ENCODE results near the gene DMAC2L.
A peak's percentile ranks its signal among the peaks of the same experiment; 100 is the strongest.

The DMAC2L gene

DNA sequence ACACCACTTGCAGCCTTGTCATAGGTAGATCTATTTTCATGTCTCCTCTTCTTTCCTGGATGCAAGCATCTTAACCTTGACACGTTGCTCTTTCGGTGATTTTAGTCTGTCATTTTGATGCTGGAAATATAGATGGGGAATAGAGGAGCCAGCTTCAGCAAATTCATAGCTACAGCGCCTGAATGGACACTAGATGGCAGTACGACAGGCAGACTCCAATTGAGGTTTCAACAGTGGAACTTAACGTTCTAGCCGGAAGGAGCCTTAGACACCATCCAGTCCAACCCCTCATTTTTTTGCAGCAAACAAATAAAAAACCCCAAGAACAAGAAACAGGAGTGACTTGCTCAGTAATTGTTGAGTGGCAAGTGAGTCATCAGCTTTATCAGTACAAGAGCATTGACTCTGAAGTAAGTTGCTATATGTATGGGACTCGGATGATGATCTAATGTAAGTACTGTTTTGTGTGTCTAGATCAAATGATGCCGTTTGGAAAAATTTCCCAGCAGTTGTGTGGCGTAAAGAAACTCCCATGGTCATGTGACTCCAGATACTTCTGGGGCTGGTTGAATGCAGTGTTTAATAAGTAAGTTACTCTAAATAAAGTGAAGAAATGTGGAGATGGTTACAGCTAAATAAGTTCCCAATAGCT lies 9.0 kb downstream of the DMAC2L start:
- H3K4me3 ChIP-seq (ENCODE audit: low read depth, low read length) = no peak overlapping the region
- TF ChIP-seq, protein P1, sequence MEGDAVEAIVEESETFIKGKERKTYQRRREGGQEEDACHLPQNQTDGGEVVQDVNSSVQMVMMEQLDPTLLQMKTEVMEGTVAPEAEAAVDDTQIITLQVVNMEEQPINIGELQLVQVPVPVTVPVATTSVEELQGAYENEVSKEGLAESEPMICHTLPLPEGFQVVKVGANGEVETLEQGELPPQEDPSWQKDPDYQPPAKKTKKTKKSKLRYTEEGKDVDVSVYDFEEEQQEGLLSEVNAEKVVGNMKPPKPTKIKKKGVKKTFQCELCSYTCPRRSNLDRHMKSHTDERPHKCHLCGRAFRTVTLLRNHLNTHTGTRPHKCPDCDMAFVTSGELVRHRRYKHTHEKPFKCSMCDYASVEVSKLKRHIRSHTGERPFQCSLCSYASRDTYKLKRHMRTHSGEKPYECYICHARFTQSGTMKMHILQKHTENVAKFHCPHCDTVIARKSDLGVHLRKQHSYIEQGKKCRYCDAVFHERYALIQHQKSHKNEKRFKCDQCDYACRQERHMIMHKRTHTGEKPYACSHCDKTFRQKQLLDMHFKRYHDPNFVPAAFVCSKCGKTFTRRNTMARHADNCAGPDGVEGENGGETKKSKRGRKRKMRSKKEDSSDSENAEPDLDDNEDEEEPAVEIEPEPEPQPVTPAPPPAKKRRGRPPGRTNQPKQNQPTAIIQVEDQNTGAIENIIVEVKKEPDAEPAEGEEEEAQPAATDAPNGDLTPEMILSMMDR (IDR thresholded peaks at IDR 0.05; ENCODE audit: borderline replicate concordance, insufficient read depth, low read depth, low read length) = peak; percentile 81

GRCh38 chr14:50331596-50331995 lies 19.5 kb downstream of the DMAC2L start:
- TF ChIP-seq, protein P1 (IDR thresholded peaks at IDR 0.05; ENCODE audit: borderline replicate concordance, insufficient read depth, low read depth, low read length) = no peak
- H3K4me3 ChIP-seq (ENCODE audit: low read depth, low read length) = no peak overlapping the region

GRCh38 chr14:50333014-50333509 lies 20.9 kb downstream of the DMAC2L start:
- no peak overlapping the region for H3K4me3 ChIP-seq (ENCODE audit: low read depth, low read length)
- TF ChIP-seq, protein P1 (IDR thresholded peaks at IDR 0.05; ENCODE audit: borderline replicate concordance, insufficient read depth, low read depth, low read length) = no peak

- TF ChIP-seq, protein P1 (IDR thresholded peaks at IDR 0.05; ENCODE audit: borderline replicate concordance, insufficient read depth, low read depth, low read length) = no peak
- H3K4me3 ChIP-seq (ENCODE audit: low read depth, low read length) = no peak overlapping the region
These were observed 22.1 kb downstream of the DMAC2L start for GRCh38 chr14:50334211-50334610.

GRCh38 chr14:50335389-50335788 lies 23.3 kb downstream of the DMAC2L start:
- H3K4me3 ChIP-seq (ENCODE audit: low read depth, low read length) = no peak overlapping the region
- TF ChIP-seq, protein P1 (IDR thresholded peaks at IDR 0.05; ENCODE audit: borderline replicate concordance, insufficient read depth, low read depth, low read length) = no peak

- TF ChIP-seq, protein P1 (IDR thresholded peaks at IDR 0.05; ENCODE audit: borderline replicate concordance, insufficient read depth, low read depth, low read length) = no peak
- H3K4me3 ChIP-seq (ENCODE audit: low read depth, low read length) = no peak overlapping the region
These were observed 24.1 kb downstream of the DMAC2L start for GRCh38 chr14:50335989-50336824.

All from GM12875 (cell line).